Measurements from ENCODE around the gene APELA.
"Not testable (repeated sequence)": the region's sequence is repeated elsewhere in the genome, so short reads cannot be mapped to it uniquely, and the experiment has no call there.

Gene APELA, protein sequence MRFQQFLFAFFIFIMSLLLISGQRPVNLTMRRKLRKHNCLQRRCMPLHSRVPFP

GRCh38 chr4:164876700-164877324, at the start of gene APELA:
APELA (plus strand) TSS chr4:164877178; CDS start chr4:164877332, 154 bp downstream.
- DNase-seq, result no peak

- DNase-seq, result no peak
Measured at GRCh38 chr4:164828955-164829354, 48.0 kb upstream of the APELA start.

- peak; percentile 18 for DNase-seq
Measured at GRCh38 chr4:164846566-164846965, 30.4 kb upstream of the APELA start.

DNA sequence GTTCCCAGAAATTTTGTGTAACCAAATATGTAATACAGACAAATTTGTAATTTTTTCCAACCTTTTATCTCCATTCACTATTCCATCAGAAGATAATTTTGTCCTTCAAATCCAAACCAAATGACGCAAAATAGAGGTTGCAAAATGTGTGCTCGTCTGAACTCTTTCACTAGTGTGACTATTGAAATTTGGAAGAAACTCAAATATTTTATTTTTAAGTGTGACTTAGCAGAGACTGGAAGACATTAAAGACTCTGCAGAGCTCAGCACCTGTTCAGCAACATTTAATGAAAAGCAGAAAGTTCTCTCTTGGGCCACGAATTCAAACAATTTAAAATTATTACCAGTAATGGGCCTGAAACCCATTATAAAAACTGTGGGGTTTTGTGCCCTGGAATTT, 30.0 kb upstream of the APELA start:
- no peak for DNase-seq

GRCh38 chr4:164847967-164848649, 28.9 kb upstream of the APELA start:
- DNase-seq, result peak; percentile 30

- DNase-seq, result no peak
Measured at GRCh38 chr4:164856396-164856795, 20.6 kb upstream of the APELA start.

GRCh38 chr4:164866817-164867490, 10.0 kb upstream of the APELA start:
- no peak for DNase-seq

DNA sequence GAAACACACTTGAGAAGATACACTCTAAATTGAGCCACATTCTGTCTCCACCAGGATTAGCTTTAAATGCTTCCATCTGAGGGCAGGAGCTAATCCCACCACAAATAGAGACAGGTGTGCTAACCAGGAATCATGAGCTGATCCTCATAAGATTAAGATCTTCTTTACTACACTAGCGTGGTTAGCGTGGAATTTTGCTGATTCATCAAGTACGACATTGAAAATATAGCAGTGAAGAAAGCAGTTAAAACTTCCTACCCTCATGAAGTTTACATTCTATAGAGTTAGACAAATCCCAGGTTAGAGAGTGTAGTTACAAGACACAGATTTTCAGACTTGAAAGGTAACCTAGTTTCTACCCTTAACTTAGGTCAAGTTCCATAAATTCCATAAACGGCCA, 5.3 kb upstream of the APELA start:
- DNase-seq, result no peak

GRCh38 chr4:164872481-164872880, 4.5 kb upstream of the APELA start:
- no peak for DNase-seq

DNA sequence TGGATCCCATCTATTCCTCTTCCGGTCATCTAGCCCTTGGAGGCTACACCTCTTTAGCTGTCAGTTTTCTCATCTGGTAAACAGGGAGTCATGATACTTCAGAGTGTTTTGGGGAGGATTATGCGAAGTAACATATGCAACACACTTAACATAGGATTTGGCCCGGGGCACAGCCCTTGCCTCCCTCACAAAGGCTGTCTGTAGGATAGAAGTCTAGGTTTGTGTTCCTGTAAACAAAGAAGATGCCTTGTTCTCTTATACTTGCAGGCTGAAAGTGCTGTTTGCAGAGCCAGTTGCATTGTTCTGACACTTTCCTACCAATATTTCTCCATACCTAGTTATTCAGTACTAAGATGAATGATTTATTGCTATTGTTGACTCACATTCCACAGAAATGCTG, 2.2 kb upstream of the APELA start:
- no peak for DNase-seq

- DNase-seq, result no peak
Measured at GRCh38 chr4:164880489-164881262, 3.7 kb downstream of the APELA start.

- DNase-seq, result no peak
Measured at GRCh38 chr4:164888096-164888715, 11.2 kb downstream of the APELA start.

- DNase-seq, result no peak
Measured at GRCh38 chr4:164890691-164891090, 13.7 kb downstream of the APELA start.

GRCh38 chr4:164892018-164892417, 15.0 kb downstream of the APELA start:
- DNase-seq, result no peak

- DNase-seq, result no peak
Measured at GRCh38 chr4:164894702-164895101, 17.7 kb downstream of the APELA start.

GRCh38 chr4:164902608-164903007, 25.6 kb downstream of the APELA start:
- no peak for DNase-seq

- no peak for DNase-seq
Measured at GRCh38 chr4:164904336-164904735, 27.4 kb downstream of the APELA start.

DNA sequence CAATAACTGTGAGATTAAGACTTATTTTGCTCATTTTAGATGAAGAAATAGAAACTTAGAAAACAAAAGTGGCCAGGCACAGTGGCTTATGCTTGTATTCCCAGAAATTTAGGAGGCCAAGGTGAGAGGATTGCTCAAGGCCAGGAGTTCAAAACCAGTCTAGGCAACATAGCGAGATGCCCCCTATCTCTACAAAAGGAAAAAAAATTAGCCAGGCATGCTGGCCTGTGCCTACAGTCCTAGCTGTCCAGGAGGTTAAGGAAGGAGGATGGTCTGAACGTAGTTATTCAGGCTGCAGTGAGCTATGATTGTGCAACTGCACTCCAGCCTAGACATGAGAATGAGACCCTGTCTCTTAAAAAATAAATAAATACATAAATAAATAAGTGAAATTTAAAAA, 28.0 kb downstream of the APELA start:
- no peak for DNase-seq

DNA sequence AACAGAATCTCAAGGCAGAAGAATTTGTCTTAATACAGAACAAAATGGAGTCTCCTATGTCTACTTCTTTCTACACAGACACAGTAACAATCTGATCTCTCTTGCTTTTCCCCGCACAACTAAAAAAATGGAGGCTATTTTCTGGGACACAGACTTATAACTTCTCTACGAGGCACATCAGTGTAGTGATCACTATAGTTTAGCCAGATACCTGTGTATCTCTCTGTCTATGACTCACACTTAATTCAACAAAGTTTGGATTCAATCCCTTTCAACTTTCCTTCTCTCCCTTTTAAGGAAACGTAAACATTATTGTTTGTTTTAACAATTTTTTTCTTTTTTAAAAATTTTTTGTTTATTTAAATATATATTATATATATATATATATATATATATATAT, 29.4 kb downstream of the APELA start:
- no peak for DNase-seq

GRCh38 chr4:164913506-164913905, 36.5 kb downstream of the APELA start:
- not testable (repeated sequence) for DNase-seq

- DNase-seq, result no peak
Measured at GRCh38 chr4:164918956-164919355, 42.0 kb downstream of the APELA start.

DNA sequence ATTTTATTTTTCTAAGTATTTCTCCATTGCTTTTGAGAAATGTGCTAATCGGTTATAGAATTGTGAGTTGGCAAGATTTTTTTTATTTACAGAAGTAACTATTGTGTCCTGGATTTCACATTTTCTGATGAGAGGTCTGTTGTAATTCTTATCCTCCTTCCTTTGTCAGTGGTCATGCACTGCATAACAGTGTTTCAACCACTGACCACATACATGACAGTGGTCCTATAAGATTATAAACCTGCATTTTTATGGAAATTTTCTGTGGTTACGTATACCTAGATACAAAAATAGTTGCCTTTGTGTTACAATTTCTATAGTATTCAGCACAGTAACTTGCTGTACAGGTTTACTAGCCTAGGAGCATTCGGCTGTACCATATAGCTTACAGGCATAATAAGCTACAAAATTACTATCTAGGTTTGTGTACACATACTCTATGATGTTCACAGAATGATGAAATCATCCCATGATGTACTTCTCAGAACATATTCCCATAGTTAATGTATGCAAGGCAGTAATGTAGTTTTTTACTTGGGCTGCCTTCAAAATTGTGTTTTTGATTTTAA, 47.8 kb downstream of the APELA start:
- DNase-seq, result no peak

DNA sequence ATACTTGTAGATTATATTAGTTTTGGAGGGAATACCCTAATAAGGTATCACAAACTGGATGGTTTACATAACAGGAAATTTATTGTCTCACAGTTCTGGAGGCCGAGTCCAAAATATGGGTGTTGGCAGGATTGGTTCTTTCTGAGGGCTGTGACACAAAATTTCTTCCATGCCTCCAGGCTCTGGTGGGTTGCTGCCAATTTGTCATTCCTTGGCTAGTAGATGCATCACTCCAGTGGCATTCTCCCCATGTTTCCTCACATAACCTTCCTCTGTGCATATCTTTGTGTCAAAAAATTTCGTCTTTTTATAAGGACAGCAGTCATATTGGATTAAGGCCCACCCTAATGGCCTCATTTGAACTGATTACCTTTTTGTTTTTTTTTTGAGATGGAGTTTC, 49.3 kb downstream of the APELA start:
- no peak for DNase-seq
